ENCODE measurements around the gene KCNRG. TPM values are rescaled to one million over a fixed set of nuclear protein-coding genes. Genes with fewer than 3 reads are reported as not detected.

KCNRG gene
- total RNA-seq, 1 experiment from 2014 or later = 1.9 TPM

Other genes starting within 250 kb of the KCNRG start
- 29.9 and 41.1 TPM in 2 replicates for gene KPNA3, start 222.8 kb upstream of the KCNRG start, total RNA-seq (2014; rRNA removed; shearing (Covaris generic))
- 12.3 and 13.2 TPM in 2 replicates for gene SPRYD7, start 79.1 kb upstream of the KCNRG start, total RNA-seq (2014; rRNA removed; shearing (Covaris generic))
- gene TRIM13, start 18.4 kb upstream of the KCNRG start, total RNA-seq (2014; rRNA removed; shearing (Covaris generic)) = 15.7 and 19.0 TPM in 2 replicates